IMR-90 (cell line): ENCODE results near the gene CLCC1. TPM values are rescaled to one million over a fixed set of nuclear protein-coding genes. Genes with fewer than 3 reads are reported as not detected.

Experiments
- ATAC-seq: fragments of 200-7000 bp; cut with Tn5 transposase; 2 replicates; pipeline ENCODE4 v1.9.1; 2020; ENCODE audit warnings: low read depth, mild to moderate bottlenecking, moderate library complexity
- BruUV-seq: library from RNA; stranded (reverse); fragments of 400-500 nt; replicated peaks from 2 replicates; lab custom pipeline; 2021; lab: Mats Ljungman, UMichigan
- CTCF ChIA-PET: fragments of 300-600 bp; formaldehyde crosslinking; extraction: SDS; loops from one replicate; lab custom pipeline; 2021; ENCODE audit warnings: antibody characterized with exemption; lab: Yijun Ruan, JAX
- POLR2A ChIA-PET: fragments of 300-600 bp; sonication (Branson Sonifier 250); formaldehyde crosslinking; loops from one replicate; lab custom pipeline; 2022; ENCODE audit warnings: antibody characterized with exemption; ENCODE audit not compliant: unreplicated experiment; lab: Charles Lee
- DNase-seq: peaks from one replicate; pipeline ENCODE4 v3.0.0; 2013
- H2AFZ ChIP-seq: replicated peaks from 2 replicates; pipeline ENCODE3; 2013; ENCODE audit warnings: low read length, mild to moderate bottlenecking; ENCODE audit not compliant: poor library complexity
- H2AK5ac ChIP-seq: 2 replicates; pipeline ENCODE4 v1.6.1; 2013; ENCODE audit warnings: low read depth, low read length, inconsistent platforms
- H2AK9ac ChIP-seq: replicated peaks from 2 replicates; pipeline ENCODE3; 2013; ENCODE audit warnings: mild to moderate bottlenecking, low read depth, low read length, moderate library complexity; ENCODE audit not compliant: poor library complexity
- H2BK120ac ChIP-seq: 2 replicates; pipeline ENCODE4 v1.6.1; 2013; ENCODE audit warnings: low read depth, low read length, inconsistent platforms
- H2BK15ac ChIP-seq: 3 replicates; pipeline ENCODE4 v1.6.1; 2013; ENCODE audit warnings: low read depth, low read length, inconsistent platforms
- H2BK20ac ChIP-seq: 2 replicates; pipeline ENCODE4 v1.6.1; 2013; ENCODE audit warnings: low read depth, mild to moderate bottlenecking, inconsistent platforms, low read length, moderate library complexity
- H2BK5ac ChIP-seq: 2 replicates; pipeline ENCODE4 v1.6.1; 2013; ENCODE audit warnings: mild to moderate bottlenecking, low read depth, low read length, inconsistent platforms; ENCODE audit not compliant: poor library complexity, severe bottlenecking
- H3K14ac ChIP-seq: replicated peaks from 2 replicates; pipeline ENCODE4 v1.6.1; 2013; ENCODE audit warnings: low read depth, low read length, inconsistent platforms
- H3K18ac ChIP-seq: 2 replicates; pipeline ENCODE4 v1.6.1; 2013; ENCODE audit warnings: low read depth, low read length, control low read depth
- H3K23ac ChIP-seq: 2 replicates; pipeline ENCODE4 v1.6.1; 2013; ENCODE audit warnings: low read depth, low read length, inconsistent platforms
- H3K27ac ChIP-seq: 2 replicates; pipeline ENCODE4 v1.5.1; 2013; ENCODE audit warnings: mild to moderate bottlenecking, control low read depth, low read length; ENCODE audit not compliant: insufficient read depth
- H3K27me3 ChIP-seq: 2 replicates; pipeline ENCODE4 v1.6.1; 2013; ENCODE audit warnings: low read length; ENCODE audit not compliant: control insufficient read depth, insufficient read depth
- H3K36me3 ChIP-seq: 2 replicates; pipeline ENCODE4 v1.6.1; 2013; ENCODE audit warnings: low read length, mixed read lengths; ENCODE audit not compliant: control insufficient read depth, insufficient read depth
- H3K4ac ChIP-seq: 2 replicates; pipeline ENCODE4 v1.6.1; 2013; ENCODE audit warnings: low read depth, low read length, inconsistent platforms
- H3K4me1 ChIP-seq: 2 replicates; pipeline ENCODE4 v1.6.1; 2013; ENCODE audit warnings: low read length, mixed read lengths; ENCODE audit not compliant: control insufficient read depth, insufficient read depth
- H3K4me2 ChIP-seq: 2 replicates; pipeline ENCODE4 v1.6.1; 2013; ENCODE audit warnings: low read depth, mild to moderate bottlenecking, control low read depth, low read length, moderate library complexity
- H3K4me3 ChIP-seq: 2 replicates; pipeline ENCODE4 v1.5.1; 2013; ENCODE audit warnings: low read depth, mild to moderate bottlenecking, control low read depth, low read length, moderate library complexity; ENCODE audit not compliant: insufficient read depth
- H3K56ac ChIP-seq: 2 replicates; pipeline ENCODE4 v1.6.1; 2013; ENCODE audit warnings: low read length, inconsistent platforms; ENCODE audit not compliant: insufficient read depth; ENCODE audit errors: extremely low read depth
- H3K79me1 ChIP-seq, 2 experiments: 2 replicates each; pipeline ENCODE4 v1.6.1; 2013; ENCODE audit warnings: low read length in 2 of 2, inconsistent platforms in 1 of 2, low read depth in 1 of 2
- H3K9ac ChIP-seq: 2 replicates; pipeline ENCODE4 v1.6.1; 2013; ENCODE audit warnings: low read depth, low read length, control low read depth
- H3K9me1 ChIP-seq: 2 replicates; pipeline ENCODE4 v1.6.1; 2013; ENCODE audit warnings: low read length, inconsistent platforms; ENCODE audit not compliant: insufficient read depth
- H3K9me3 ChIP-seq: 2 replicates; pipeline ENCODE4 v1.6.1; 2013; ENCODE audit warnings: low read length; ENCODE audit not compliant: control insufficient read depth, insufficient read depth
- H4K20me1 ChIP-seq: 2 replicates; pipeline ENCODE4 v1.6.1; 2013; ENCODE audit warnings: low read length, inconsistent platforms; ENCODE audit not compliant: insufficient read depth
- H4K5ac ChIP-seq: 2 replicates; pipeline ENCODE4 v1.6.1; 2013; ENCODE audit warnings: mild to moderate bottlenecking, low read depth, low read length, control low read depth
- H4K8ac ChIP-seq, 2 experiments: 2 replicates each; pipeline ENCODE4 v1.6.1; 2013; ENCODE audit warnings: low read depth in 2 of 2, low read length in 2 of 2, control low read depth in 1 of 2, inconsistent platforms in 1 of 2
- H4K91ac ChIP-seq: 2 replicates; pipeline ENCODE4 v1.6.1; 2013; ENCODE audit warnings: low read depth, low read length, inconsistent platforms; ENCODE audit not compliant: insufficient read depth
- CEBPB ChIP-seq: IDR thresholded peaks from 2 replicates; pipeline ENCODE4 v1.6.1; 2012; ENCODE audit warnings: low read depth, low read length, improper control_type of control experiment
- MAFK ChIP-seq: IDR thresholded peaks from 2 replicates; pipeline ENCODE4 v1.6.1; 2012; ENCODE audit warnings: low read depth, low read length, improper control_type of control experiment
- MAZ ChIP-seq: IDR thresholded peaks from 2 replicates; pipeline ENCODE4 v1.6.1; 2012; ENCODE audit warnings: low read depth, mild to moderate bottlenecking, low read length, improper control_type of control experiment, moderate library complexity, borderline replicate concordance
- NFE2L2 ChIP-seq: fragments of 150-350 bp; IDR thresholded peaks from 2 replicates; pipeline ENCODE4 v1.6.1; 2016; ENCODE audit warnings: low read depth, mild to moderate bottlenecking, low read length
- SMC3 ChIP-seq: fragments of 150-350 bp; IDR thresholded peaks from 2 replicates; pipeline ENCODE4 v1.6.1; 2016; ENCODE audit warnings: low read depth, mild to moderate bottlenecking, antibody characterized with exemption, low read length, moderate library complexity
- WGBS, 2 experiments: methylation state at CpG; one replicate each; pipeline versions ENCODE4 v1.1.5 to v1.1.7; 2013; ENCODE audit warnings: missing lambda C conversion rate in 2 of 2; ENCODE audit not compliant: insufficient read length in 1 of 2; ENCODE audit errors: extremely low coverage in 2 of 2; 5-methylcytosine and 5-hydroxymethylcytosine counted together
- dilution Hi-C: fragments of 300-500 bp; cut with HindIII; formaldehyde crosslinking; loops from one replicate; pipeline ENCODE4 v1.14.3; 2018; ENCODE audit warnings: low sequenced_read_pairs; ENCODE audit not compliant: unreplicated experiment
- in situ Hi-C: fragments of 300-500 bp; cut with MboI; formaldehyde crosslinking; loops from 3 replicates; pipeline ENCODE4 v1.14.3; 2019; ENCODE audit warnings: low sequenced_read_pairs, inconsistent platforms, mixed read lengths
- intact Hi-C: fragments of 100-400 bp; cut with micrococcal nuclease; formaldehyde crosslinking; loops from 2 replicates; pipeline ENCODE4 v1.10.0; 2022
- polyA plus RNA-seq, 3 experiments: library from polyadenylated mRNA; depleted of rRNA; stranded (reverse); fragments of >200 nt; gene quantifications; 2 replicates each; pipeline ENCODE4 v1.2.3, GENCODE V29; 2012; ENCODE audit warnings: low replicate concordance in 1 of 3
- total RNA-seq: library from RNA; depleted of rRNA; stranded (reverse); fragments of >200 nt; gene quantifications from 2 replicates; pipeline ENCODE4 v1.2.3, GENCODE V29; 2012
- TF ChIP-seq, protein P1 (sequence below): fragments of 150-350 bp; IDR thresholded peaks from 2 replicates; pipeline ENCODE4 v1.6.1; 2017; ENCODE audit warnings: mild to moderate bottlenecking, antibody characterized with exemption, low read length, low read depth

The CLCC1 gene
- total and polyA plus RNA-seq, 2 of the 4 experiments (the other 2 are of a cell fraction): 19.3 to 29.6 TPM

- Histone ChIP-seq H3K27ac (no peak overlapping the region), H3K18ac (no peak overlapping the region), H4K5ac (no peak overlapping the region), H4K20me1 (peaks cover 7% of the 10 kb centered on the region; the same call in 1 of the 2 replicates), H3K4me1 (0 out of 2 replicates have a peak, but pooled peaks cover 2% of the 10 kb centered on the region), H3K9me3 (no peaks in the 10 kb centered on the region), H3K27me3 (no peaks in the 10 kb centered on the region), H3K9me1 (peaks cover 10% of the 10 kb centered on the region), H3K4ac (no peak overlapping the region), H3K9ac (no peak overlapping the region), H3K36me3 (no peaks in the 10 kb centered on the region; the same call in 1 of the 2 replicates), H2AK9ac (no peak overlapping the region), H2AFZ (no peak overlapping the region), H3K4me3 (no peak overlapping the region), H2BK120ac (no peak overlapping the region), H3K56ac (no peak overlapping the region), H3K79me1 (peaks cover 28 to 52% of the 10 kb centered on the region in 2 experiments), H2BK20ac (no peak overlapping the region), H3K14ac (no peak overlapping the region), H3K23ac (no peak overlapping the region), H2BK5ac (no peak overlapping the region), H2AK5ac (no peak overlapping the region), H3K4me2 (no peak overlapping the region), H4K8ac (no peak overlapping the region), H4K91ac (no peak overlapping the region), H2BK15ac (no peak overlapping the region)
- TF ChIP-seq CEBPB: no peak
- no peak for TF ChIP-seq MAFK
- TF ChIP-seq SMC3: no peak
- no peak for TF ChIP-seq NFE2L2
- no peak for TF ChIP-seq MAZ
- TF ChIP-seq, protein P1, sequence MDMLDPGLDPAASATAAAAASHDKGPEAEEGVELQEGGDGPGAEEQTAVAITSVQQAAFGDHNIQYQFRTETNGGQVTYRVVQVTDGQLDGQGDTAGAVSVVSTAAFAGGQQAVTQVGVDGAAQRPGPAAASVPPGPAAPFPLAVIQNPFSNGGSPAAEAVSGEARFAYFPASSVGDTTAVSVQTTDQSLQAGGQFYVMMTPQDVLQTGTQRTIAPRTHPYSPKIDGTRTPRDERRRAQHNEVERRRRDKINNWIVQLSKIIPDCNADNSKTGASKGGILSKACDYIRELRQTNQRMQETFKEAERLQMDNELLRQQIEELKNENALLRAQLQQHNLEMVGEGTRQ: no peak
- WGBS, 2 experiments: no CpG with 5 or more reads among the region's 5 CpGs
- dilution Hi-C loops: no loop called here
- ChIA-PET POLR2A (no interaction called here), CTCF (interaction anchor here (0.6 kb wide), 1 partner anchor 63 kb away, joined by 4 read pairs; no protein-coding TSS in a partner anchor)
- no TSS peak for BruUV-seq
- in situ Hi-C loops: no loop called here
- DNase-seq (no peak), ATAC-seq (no peak)
- intact Hi-C loops: loop anchor here (5.0 kb wide), 1 partner anchor 152 kb away; the partner anchor contains the start of gene ELAPOR1
These were observed 2.6 kb downstream of the CLCC1 start for GRCh38 chr1:108960719-108961118.
